NCI-H2029 (cell line): Measurements from ENCODE around the gene PLAGL1.

Experiments used
- DNase-seq: peaks from one replicate; lab custom pipeline; 2025; lab: John Stamatoyannopoulos, UW

The PLAGL1 gene

DNA sequence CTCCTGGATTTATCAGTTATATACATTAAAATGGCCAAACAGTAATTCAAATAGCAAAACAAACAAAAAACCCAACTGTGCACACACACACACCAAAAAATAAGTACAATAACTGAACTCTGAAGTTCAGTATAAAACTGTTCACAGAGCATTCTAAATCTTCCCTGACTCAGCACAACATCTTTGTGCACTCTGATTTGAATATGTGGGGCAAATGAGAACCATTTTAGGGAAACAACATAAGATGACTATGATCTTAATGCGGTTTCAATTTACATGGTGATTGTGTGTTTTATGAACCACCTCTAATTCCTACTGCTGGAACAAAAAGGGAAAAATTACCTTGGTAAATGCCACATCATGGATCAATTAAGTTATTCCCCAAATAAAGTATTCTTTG lies 41.7 kb downstream of the PLAGL1 start:
- DNase-seq: no peak

DNA sequence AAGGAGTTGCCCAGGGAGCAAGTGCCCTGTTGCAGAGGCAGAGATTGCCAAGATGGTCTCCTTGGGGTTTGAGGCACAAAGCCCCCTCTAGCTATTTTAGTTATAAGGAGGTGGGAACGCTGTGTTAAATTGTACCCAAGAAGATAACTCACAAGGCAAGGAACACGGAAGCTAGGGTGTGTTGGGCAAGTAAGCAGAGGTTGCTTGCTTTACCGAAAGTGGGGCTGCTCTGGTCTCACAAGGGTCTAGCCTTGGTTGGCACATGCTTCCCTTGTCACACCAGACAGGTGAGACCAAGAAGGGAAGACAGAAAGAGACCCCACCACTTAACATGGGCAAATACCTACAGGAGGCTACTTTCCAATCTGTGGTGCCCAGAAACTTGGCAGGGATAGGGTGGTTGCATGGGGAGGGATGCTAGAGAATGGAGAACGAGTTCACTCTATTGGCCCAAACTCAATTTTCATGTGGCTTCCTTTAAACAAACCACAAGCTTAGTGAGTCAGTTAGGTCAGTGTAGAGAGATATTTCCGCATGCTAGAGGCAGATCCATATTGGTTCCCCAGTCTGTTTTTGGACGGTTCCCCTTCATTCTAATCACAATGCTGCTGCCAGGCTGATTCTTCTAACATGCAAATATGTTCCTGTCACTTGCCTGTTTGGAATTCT lies 42.4 kb downstream of the PLAGL1 start:
- DNase-seq: no peak

DNA sequence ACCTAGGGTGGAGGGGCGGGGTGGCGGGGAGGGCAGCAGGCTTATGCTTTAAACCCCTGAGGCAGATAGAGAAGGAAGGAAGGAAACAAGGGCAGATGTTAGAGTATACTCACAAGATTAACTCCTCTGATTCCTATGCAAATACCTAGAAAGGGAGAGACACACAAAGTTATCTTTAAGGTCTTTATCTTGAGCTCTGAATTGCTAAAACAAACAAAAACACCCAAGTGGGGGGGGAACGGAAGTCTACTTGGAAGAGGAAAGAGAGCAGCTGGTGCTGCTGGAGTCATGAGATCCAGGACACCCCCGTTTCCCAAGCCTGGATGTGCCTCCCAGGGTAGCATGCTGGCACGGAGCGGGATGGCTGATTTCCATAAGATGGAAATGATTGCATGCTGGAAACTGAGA lies 43.4 kb downstream of the PLAGL1 start:
- DNase-seq: no peak

DNA sequence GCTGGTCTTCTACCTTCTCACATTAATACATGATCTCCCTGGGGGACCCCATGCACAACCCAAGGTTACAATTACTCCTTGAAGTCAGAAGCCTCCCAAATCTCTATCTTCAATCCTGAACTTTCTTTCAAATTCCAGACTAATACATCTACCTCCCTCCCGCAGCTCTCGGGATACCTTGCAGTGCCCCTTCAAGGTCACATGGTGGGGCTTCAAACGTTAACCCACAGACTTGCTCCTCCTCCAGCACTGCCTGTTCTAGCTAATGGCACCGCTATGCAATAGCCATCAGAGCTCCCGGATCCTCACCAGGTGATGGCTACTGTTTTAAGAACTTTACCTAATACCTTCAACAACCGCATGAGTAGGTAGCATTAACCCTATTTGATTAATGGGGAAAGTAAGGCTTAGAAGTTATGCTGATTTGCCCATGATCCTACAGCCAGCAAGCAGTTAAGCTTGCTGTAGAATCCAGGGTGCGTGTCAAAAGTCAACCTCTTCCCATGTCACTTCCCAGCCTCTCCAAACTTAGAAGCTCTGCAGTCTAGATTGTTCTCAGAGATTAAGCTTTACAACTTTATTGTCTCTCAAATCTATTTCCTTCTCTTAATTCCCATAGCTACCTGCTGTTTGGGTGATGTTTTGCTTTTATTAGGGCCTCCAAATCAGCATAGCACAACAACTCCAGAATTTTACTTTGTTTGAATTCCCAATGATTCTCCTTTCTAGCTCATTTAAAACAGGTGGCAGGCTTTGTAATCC lies 44.7 kb downstream of the PLAGL1 start:
- DNase-seq: no peak

DNA sequence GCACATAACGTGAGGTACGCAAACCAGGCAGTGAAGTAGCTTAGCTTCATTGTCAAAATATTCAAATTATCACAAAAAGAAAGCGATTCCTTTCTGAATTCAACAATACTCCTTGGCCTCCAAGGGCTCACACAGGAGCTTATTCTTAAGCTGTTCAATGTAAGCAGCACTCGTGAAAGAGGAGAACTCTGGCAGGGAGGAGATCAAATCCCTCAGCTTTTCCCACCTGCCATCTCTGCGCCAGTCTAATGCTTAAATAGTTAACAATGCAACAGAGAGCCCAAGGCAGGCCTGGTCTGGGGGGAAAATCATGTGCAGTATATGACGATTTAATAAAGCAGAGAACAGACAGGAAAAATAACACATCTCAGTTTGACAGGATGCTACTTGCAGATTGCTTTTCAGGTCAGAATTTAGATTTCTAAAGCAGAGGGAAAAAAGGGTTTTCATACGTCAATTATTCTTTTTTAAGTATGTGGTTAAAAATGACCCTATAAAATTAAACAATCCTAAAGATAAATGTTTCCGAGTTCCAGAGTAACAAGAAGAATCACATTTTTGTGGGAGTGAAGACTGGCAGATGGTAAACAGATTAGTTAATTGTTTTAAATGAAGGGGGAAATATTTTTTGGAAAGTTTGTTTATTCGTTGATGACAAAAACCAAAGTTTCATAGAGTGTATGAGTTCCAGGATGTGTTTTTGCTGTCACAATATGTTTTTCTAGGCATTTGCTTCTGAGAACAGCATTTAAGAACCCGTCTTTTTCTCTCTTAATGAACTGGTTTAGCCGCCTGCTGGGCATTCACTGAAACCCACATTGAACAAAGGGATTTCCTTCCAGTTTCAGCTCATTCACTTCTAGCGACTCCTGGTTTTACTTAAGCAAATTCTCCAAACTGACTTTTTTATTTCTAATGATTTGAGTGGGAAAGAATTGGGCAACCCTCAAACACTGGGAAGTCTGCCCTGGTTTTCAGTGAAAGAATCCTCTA lies 45.9 kb downstream of the PLAGL1 start:
- DNase-seq: no peak

DNA sequence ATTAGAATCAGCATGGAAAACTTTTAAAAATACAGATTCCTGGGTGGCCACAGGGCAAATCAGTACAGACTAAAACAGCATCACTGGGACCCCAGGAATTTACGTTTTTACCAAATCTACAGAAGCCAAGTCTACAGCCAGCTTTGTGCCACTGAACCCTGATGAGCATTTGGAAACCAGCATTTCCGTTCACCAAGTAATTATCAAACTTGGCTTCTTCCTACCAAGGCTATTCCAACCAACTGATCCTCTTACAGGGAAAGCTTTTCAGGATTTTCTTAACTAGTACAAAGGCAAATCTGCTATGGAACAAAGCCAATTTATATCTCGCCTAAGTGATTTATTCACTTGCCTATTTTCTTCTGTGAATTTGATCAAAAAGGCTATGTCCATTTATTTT lies 47.0 kb downstream of the PLAGL1 start:
- DNase-seq: no peak

DNA sequence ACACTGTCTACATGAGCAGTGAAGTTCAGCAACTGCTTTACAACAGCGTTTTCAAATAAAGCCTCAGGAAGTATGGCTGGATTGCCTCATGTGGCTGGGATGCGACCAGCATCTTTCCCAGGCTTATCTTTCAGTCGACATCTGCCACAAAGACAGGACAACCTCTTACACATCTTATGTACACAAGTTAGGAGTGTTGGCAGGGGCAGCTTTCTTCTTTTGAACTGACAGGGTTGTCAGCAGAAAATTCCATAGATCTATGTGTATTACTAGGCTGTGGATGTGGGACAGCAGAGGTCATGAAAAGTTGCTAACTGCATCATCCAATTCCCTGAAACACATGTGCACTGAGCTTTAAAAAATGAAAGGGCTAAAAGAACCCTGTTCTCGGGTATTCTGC lies 48.1 kb downstream of the PLAGL1 start:
- no peak for DNase-seq

DNA sequence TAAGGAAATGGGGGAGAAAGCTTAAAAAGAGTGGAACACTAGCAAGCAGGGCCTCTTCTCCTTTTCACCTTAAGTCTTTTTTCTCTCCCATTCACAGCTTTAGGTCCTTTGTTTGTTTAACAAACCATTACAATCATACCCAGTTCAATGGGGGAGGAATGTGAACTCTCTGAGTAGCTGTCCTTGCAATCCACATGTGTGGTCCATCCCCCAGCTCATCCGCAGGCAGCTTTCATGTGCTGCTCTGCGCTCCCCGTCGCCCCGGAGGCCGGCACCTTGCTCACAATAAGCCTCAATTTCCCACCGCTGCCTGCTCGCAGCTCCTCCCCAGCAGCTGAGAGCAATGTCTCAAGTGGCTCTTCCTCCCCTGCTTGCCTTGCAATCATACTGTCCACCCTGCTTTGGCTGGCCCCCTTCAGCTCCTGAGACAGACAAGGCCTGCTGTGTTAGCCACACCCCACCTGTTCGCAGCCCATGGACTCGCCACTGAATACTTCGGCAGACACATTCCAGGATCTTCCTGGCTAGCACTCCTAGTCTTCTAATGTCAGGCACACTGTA lies 49.1 kb downstream of the PLAGL1 start:
- no peak for DNase-seq

DNA sequence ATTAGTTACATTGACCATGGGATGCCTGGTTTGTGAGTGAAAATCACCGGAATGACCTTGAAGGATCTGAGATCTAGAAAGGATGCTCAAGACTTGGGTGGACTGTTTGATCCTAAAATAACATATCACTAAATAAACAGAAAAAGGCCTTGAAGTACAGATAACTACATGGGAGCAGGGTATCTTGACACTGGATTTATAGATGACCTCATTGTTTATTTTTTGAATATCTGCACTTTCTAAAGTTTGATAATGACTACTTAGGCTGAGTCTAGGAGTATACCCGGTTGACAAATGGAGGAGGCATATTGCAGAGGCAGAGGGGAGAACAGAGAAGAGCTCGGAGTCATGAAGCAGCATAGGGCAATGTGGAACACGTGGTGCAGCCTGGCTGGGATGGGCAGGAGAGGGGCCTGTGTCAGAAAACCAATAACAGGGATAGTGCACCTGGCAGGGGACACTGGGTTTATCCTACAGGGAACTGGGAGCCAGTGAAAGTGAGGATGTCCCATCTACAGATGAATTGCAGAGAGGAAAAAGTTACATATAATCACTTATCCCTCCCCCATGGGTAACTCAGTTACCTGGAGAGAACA lies 50.3 kb downstream of the PLAGL1 start:
- no peak for DNase-seq

DNA sequence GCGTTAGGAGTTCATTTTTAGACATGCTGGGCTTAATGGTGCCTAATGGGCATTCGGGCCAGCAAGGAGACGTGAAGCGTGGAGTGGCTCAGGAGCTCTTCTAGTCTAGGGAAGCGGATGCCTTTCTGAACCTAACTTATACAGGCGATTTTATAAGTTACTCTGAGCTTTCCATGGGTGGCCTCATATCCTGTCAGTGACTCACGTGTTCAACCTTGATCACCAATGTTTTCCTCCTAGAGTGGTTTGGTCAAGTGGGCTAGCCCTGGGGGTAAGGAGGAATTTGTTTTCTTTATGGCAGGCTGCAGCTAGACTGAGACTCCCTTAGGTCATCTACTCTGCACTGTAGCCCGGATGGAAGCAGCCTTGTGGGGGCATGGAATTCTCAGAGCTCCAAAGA lies 52.1 kb downstream of the PLAGL1 start:
- DNase-seq: no peak

DNA sequence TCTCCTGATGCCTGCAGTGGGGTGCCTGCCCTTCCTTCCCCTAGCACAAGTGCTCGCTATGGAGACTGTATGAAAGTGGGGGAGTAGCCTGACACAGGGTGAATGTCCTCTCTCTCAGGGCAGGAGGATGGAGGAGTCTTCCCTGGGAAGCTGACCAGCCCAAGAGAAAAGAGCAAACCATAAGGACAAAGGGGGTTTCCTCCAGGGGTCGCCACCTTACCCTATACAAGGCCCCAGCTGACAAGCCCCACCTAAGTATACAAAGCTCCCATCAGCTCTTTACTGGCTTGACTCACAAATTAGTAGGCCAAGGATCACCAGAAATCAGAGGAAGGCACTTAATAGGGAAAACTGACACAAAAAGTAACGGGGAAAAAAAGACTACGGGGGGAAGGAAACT lies 54.1 kb downstream of the PLAGL1 start:
- DNase-seq: no peak

DNA sequence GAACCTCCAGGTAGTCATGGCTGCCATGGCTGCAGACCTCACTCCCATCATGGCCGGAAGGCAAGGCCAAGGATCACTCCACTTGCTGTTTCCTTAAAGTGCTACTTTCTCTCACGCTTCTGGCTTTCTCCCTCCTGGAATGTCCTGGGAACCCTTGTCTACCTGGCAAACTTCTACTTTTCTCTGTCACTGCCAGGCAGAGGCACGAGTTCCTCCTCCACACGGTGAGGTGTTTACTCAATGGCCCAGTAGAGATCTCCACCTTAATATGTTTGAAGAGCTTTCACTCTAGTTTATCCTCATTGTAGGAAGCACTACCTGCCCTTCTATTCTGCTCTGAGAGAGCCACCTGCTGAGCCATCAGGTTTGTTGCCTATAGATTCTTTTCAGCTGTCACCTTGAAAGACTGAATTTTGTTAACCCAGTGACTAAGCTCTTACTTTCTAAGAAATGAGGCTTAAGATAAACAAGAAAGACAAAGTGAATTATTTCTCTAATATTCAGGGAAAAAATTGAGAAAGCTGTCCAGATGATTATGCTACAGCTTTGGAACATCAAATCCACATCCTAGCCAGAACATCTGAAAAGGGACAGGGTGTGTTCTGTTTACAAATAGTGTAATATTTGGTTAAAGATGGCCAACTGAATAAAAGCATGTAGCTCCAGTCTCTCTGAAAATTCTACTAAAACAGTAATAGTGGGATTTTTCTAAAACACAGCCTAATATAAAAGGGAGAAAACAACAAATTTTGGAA lies 54.9 kb downstream of the PLAGL1 start:
- no peak for DNase-seq

DNA sequence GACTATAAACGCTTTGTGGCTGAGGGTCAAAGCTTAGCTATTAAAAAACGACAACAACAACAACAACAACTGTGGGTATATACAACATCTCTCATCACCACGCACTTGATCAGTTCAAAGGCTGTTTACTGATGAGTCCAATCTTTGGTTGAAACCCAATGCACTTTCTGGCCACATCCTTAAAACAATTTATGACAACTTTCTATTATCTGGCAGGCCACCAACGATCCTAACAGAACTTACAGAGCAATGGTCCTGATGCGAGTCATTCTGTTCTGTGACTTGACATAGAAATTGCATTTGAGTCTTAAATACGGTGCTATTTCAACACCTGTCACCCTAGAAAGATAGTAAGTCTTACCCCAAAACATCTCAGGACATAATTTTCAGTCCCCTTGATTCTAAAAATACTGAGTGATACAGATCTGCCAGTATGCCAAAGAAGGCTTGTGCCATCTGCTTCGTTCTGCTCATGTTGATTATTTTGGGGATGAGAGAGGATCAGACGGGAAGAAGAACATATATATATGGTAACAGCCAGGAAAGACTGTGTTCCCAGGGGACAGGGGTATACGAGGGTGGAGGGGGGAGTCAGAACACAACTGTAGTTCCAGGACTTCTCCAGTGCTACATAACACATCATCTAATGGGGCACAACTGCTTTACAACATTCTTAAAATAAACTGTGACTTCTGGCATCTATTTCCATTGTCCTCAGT lies 55.8 kb downstream of the PLAGL1 start:
- DNase-seq: no peak

DNA sequence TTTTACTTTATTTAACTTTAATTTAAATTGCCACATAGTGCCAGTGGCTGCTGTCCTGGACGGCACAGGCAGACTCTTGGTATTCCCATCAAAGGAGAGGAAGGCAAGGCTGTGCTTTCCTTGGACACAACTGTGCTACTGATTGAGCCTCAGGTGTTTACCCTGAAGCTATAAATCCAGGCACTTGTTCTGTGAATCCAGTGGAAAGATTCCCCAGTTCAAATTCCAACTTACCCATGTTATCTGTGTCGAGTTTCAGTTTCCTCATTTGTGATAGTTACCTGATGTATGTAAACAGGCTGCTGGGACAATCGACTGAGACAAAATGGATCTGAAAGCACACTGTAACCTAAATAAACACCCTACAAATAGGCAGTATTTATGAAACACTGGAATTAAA lies 57.2 kb downstream of the PLAGL1 start:
- no peak for DNase-seq

DNA sequence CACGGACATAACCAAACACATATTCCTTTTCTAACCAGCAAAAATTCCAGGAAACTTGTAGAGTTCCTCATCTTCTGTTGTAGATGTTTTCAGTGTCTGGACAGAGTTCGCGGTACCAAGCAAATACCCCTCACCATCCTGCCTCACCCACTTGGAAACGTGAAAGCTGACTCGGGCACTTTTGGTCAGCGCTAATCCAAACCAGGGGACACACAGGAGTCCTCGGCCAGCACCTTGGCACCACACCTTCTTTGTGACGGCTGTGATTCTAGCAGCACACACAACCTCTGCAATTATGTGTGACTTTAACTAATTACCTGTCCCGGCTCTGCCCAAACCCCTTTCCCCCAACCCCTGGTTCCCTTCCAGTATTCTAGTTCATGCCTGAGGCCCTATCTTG lies 58.1 kb downstream of the PLAGL1 start:
- no peak for DNase-seq

DNA sequence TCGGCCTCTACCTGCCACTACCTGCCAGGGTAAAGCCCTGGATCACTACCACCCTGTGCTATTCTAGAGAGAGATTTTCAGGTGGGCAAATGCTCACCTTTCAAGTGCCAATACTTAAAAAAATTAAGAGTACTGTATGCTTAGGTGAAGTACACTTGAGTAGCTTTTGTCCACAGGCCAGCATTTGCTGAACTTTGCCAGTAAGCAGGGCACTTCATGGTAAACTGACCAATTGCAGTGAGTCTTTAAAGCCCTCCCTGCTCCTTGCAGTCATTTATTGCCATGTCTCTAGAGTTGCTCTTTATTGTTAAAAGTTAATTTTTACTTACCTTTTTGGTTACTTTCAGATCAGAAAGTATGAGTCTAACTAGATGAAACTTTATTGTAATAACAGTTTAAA lies 58.5 kb downstream of the PLAGL1 start:
- no peak for DNase-seq

DNA sequence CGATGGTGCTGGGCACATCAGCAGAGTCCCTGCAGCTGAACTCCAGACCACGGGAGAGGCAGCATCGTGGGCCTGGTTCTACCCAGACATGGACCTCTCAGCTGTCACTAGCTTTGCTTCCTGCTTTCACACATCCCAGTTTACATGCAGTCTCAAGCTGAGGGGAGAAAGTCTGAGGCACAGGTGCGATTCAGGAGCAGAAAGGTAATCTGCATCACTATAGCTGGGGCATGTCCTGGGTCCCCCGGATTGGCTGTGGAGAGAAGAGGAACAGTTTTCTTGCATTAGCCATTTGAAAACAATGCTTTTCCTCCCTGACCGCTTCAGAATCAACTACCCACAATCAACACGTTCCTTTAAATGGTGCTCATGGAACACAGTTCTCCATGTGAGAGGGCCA lies 59.9 kb downstream of the PLAGL1 start:
- no peak for DNase-seq

DNA sequence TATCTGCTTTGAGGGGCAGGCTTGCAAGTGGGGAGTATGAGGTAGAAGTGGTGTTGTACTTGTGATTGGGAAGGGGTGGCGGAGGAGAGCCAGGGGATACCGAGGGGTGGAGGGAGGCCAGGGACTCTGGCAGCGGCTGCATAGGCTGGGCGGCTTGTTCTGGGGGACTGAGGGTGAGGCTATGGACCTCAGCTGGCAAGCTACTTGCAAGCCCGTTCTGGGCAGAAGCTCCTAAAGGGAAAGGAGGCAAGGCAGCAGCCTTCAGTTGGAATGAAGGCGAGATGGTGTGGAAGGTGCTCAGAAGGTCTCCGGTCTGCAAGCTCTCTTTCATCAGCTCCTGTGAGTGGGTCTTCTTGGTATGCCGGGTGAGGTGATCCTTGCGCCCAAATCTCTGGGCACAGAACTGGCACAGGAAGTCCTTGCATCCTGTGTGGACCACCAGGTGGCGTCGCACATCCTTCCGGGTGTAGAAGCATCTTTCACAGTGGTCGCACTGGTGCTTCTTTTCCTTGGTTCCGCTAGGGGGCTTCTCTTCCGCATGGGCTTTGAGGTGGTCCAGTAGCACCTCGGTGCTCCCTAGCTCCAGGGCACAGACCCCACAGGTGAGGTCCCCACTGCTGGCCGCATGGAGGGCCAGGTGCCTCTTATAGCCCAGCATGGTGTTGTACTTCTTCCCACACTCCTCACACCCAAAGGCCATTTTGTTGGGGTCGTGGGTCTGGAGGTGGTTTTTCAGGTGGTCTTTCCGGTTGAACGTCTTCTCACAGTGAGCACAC lies 66.0 kb downstream of the PLAGL1 start:
- no peak for DNase-seq

DNA sequence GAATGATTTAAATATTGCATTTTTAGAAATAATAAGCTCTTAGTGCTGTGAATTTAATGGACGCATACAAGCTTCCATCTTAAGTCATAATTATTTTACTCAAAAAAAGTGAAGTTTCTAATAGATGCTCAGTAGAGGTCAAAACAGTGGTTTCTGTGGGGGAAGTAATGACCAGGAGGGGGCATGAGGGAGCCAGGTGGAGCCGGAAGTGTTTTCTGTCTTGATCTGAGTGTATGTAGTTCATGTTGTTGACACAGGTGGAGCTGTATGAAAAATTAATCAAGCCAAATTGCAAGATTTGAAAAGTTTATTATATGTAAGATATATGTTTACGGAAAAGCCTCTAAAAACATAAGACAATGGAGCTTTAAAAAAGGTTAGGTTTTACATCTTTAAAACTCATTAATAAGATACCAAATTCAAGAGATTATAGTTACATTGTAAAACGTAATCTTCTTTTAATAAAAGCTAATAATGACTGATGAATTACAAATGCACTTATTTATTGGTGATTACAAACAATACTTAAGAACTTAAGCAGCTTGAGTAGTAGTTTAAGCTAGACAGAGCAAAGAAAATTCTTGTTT lies 68.0 kb downstream of the PLAGL1 start:
- DNase-seq: no peak
